ENCODE data around the gene EFHD1. TPM values are rescaled to one million over a fixed set of nuclear protein-coding genes. Genes with fewer than 3 reads are reported as not detected.

The EFHD1 gene
- total RNA-seq, 4 donors from 2014 or later = 9.6 to 44.1 (median 18.1) TPM

DNA sequence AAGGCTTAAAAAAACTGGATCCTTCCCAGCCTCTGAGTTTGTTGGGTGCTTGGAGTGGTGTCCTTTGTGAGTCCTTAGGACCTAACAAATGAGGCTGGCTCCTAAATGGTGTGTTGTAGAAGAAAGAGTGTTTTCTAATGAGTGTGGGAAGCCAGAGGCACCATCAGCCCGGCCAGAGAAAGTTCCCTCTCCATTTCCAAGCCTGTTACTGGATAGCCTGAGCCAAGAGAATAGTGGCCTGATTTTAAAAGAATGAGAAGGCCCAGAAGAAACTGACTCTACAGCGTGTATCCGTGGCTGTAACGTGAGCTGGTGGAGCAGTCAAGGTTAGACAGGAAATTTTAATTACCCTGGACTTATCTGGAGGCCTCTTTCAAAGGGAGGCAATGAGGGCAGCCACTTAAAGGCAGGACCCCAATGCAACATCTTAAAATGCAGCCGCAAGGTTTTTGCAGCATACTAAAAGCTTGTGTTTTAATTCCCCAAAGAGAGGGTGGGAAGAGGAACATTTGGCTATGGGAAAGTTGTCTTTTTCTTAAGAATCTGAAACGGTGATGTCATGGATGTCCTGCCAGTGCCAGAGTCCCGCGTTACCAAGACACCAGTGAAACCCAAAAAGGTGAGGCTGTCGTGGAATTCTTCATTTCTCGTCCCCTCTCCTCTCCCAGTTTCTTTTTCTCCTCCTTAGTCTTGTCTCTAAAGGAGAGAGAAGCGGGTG, 4.6 kb downstream of the EFHD1 start:
- no peak for ATAC-seq (ENCODE audit: low FRiP score)

DNA sequence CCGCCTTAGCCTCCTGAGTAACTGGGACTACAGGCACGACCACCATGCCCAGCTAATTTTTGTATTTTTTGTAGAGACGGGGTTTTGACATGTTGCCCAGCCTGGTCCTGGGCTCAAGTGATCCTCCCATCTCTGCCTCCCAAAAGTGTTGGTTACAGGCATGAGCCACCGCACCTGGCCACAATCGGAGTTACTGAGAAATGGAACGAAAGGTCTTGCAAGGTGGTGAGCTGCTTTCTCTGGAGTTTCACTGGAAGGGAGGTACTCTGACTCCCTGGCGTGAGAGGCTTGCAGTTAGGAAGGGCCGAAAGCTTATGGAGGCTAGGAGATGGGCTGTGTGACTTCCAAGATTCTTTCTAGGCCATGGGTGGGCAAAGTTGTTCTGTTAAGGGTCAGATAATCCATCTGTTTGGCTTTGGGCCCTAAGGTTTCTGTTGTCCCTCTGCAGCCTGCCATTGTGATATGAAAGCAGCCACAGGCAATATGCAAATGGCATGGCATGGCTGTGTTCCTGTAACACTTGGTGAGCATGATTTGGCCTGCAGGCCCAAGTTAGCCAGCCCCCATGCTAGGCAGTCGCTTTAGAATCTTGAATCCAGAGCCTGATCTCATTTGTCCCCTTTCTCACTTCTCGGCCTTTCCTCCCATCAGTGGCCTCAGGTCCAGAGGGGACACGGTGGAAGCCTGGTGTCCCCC, 7.9 kb downstream of the EFHD1 start:
- TF ChIP-seq, protein P1, sequence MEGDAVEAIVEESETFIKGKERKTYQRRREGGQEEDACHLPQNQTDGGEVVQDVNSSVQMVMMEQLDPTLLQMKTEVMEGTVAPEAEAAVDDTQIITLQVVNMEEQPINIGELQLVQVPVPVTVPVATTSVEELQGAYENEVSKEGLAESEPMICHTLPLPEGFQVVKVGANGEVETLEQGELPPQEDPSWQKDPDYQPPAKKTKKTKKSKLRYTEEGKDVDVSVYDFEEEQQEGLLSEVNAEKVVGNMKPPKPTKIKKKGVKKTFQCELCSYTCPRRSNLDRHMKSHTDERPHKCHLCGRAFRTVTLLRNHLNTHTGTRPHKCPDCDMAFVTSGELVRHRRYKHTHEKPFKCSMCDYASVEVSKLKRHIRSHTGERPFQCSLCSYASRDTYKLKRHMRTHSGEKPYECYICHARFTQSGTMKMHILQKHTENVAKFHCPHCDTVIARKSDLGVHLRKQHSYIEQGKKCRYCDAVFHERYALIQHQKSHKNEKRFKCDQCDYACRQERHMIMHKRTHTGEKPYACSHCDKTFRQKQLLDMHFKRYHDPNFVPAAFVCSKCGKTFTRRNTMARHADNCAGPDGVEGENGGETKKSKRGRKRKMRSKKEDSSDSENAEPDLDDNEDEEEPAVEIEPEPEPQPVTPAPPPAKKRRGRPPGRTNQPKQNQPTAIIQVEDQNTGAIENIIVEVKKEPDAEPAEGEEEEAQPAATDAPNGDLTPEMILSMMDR (IDR thresholded peaks at IDR 0.05) = no peak
- no peak for ATAC-seq (ENCODE audit: low FRiP score)
- no peak for DNase-seq (ENCODE audit: low spot score)

More for the DNA sequence above, 4.6 kb downstream of the EFHD1 start:
- TF ChIP-seq, protein P1 (IDR thresholded peaks at IDR 0.05) = no peak
- DNase-seq (ENCODE audit: low spot score) = no peak

DNA sequence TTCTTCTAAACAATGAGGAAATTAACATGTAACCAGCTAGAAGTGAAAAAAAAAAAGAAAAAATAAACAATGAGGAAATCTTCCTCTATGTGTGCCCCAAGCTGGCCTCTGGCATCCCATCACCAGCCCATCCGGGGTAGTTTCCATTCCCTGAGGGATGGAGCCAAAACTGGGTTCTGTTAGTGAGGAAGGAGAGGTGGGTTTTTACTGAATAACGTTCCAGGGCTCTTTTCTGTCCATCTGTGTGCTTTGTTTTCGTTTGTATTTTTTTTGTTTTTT, 9.7 kb downstream of the EFHD1 start:
- TF ChIP-seq, protein P1 (IDR thresholded peaks at IDR 0.05) = no peak
- DNase-seq (ENCODE audit: low spot score) = no peak
- no peak for ATAC-seq (ENCODE audit: low FRiP score)

DNA sequence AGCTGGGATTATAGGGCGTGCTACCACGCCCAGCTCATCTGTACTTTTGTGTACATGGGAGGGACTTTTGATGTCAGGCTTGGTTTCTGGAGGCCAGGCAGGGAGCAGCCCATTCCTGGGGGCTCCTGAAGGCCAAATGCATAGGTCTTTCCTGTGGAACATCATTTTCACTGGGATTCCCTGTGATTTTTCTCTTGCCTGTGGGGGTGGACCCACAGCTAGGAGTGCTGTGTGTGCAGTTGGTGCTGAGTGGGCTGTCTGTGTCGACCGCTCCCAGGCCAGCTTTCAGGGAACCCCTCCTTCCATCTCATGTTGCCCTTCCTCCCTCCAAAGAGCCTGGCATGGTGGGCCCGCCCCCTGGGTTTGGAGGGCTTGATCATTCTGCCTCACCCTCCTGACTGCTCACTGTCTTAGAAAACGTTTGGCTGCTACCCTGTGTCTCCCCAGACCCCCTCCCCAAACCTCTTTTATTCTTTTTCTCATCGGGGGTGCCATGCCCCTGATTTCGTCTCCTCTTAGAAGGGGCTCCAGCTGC, 10.5 kb downstream of the EFHD1 start:
- no peak for DNase-seq (ENCODE audit: low spot score)
- TF ChIP-seq, protein P1 (IDR thresholded peaks at IDR 0.05) = no peak
- no peak for ATAC-seq (ENCODE audit: low FRiP score)

DNA sequence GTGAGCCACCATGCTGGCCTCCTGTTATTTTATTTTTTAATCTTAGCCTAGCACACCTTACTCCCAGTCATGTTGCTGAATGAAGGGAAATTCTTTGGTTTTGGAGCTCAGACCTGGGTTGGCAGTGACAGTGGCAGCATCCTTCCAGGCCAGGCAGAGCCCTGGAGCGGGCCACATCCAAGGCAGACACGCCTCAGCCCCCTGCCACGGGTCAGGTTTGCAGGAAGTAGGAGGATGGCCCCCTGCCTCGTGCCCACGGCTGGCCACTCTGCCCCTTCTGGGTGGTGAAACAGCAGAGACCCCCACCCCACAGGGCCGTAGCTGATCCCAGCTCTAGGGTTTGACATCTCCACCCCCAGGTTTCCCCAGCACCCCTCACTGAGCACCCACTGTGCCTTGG, 11.7 kb downstream of the EFHD1 start:
- DNase-seq (ENCODE audit: low spot score) (no peak), ATAC-seq (ENCODE audit: low FRiP score) (no peak)

DNA sequence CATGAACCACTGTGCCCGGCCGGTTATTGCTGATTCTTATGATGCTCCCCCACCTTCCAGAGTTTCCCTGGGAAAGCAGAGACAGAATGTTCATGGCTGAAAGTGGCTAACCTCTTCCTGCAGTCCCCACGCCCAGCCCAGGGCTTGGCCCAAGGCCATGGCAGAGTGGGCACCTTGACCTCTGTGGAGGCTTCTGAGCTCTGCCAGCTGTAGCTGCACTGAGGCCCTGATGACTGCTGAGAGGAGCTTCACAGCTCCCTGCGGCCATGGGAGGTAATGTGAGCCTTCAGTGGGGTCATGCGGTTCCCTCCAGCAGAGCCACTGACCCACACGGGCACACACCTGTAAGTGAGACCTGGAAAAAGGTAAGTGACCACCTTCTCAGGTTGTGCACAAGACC, 13.3 kb downstream of the EFHD1 start:
- ATAC-seq (ENCODE audit: low FRiP score) (no peak), DNase-seq (ENCODE audit: low spot score) (no peak)
- TF ChIP-seq, protein P1 (IDR thresholded peaks at IDR 0.05) = no peak

More for the DNA sequence above, 11.7 kb downstream of the EFHD1 start:
- TF ChIP-seq, protein P1 (IDR thresholded peaks at IDR 0.05) = no peak

DNA sequence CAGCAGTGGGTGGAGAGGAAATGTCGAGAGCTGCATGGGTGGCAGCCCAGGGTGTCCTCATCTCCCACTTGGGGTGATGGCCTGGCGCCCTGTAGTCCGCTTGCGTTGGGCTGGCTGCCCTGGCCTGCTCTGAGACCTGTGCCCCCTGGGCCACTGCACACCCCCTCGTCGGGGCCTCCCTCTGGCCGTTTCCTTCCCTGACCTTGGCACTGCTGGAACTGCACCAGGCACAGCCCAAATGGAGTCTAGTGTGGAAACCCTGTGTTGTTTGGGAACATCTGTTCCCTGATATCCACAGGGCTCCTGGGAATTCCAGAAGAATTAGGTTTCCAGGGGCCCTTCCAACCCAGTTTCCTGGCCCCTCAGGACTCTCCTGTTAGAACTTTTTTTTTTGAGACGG, 13.9 kb downstream of the EFHD1 start:
- no peak for ATAC-seq (ENCODE audit: low FRiP score)
- TF ChIP-seq, protein P1 (IDR thresholded peaks at IDR 0.05) = no peak

More for the DNA sequence above, 13.9 kb downstream of the EFHD1 start:
- DNase-seq (ENCODE audit: low spot score) = no peak

Data from omental fat pad (tissue), 4 donors.